ENCODE measurements around the gene KLHDC8A. TPM values are rescaled to one million over a fixed set of nuclear protein-coding genes. Genes with fewer than 3 reads are reported as not detected.

Gene KLHDC8A
- total RNA-seq, 6 experiments from 2014 or later: not detected

- peaks cover 4% of the 10 kb centered on the region for H3K27me3 Mint-ChIP-seq (ENCODE audit: insufficient read depth)
- no peaks in the 10 kb centered on the region for H3K9me3 Mint-ChIP-seq
- H3K4me1 Mint-ChIP-seq (ENCODE audit: low read depth): peaks cover 41% of the 10 kb centered on the region
- DNase-seq: no peak
- no peak for TF ChIP-seq CTCF (IDR thresholded peaks at IDR 0.05)
- peak overlapping the region; percentile 75 for H3K27ac Mint-ChIP-seq
- peaks cover 37% of the 10 kb centered on the region for H3K36me3 Mint-ChIP-seq (ENCODE audit: low read depth)
- no peak overlapping the region for H3K4me3 Mint-ChIP-seq
These were observed 52.0 kb downstream of the KLHDC8A start for GRCh38 chr1:205304695-205305070.

DNA sequence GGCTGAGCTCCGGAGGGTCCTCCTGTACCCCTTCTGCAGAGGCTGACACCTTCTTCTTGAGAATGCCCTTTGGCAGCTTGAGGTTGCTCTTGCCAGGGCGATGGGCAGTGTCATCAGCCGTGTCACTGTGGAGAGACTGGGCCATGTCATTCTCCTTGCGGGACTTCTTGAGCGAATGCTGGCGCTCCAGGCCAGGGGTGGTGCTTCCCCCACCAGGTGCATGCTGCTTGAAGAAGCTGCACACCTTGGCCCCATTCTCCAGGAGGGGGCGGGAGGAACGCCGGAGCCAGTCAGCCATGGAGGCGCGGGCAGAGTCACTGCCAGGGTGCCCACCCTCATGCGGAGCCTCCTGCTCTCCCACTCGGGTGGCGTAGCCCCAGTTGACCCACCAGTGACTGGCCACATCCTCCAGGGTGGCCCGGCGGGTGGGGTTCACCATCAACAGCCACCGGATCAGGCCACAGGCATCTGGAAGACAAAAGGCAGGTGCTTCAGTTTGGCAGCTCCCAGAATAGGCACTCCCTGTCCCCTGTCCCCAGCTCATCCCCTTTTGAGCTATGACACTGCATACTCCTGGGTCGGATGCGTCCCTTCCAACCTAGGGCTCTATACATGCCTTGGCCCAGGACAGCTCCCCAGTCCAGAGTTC lies 52.6 kb downstream of the KLHDC8A start:
- H3K9me3 Mint-ChIP-seq: no peaks in the 10 kb centered on the region
- H3K4me3 Mint-ChIP-seq: no peak overlapping the region
- no peak for TF ChIP-seq CTCF (IDR thresholded peaks at IDR 0.05)
- H3K4me1 Mint-ChIP-seq (ENCODE audit: low read depth): peaks cover 46% of the 10 kb centered on the region
- peaks cover 34% of the 10 kb centered on the region for H3K36me3 Mint-ChIP-seq (ENCODE audit: low read depth)
- no peak for DNase-seq
- H3K27me3 Mint-ChIP-seq (ENCODE audit: insufficient read depth): peaks cover 4% of the 10 kb centered on the region
- H3K27ac Mint-ChIP-seq: peak overlapping the region; percentile 75

DNA sequence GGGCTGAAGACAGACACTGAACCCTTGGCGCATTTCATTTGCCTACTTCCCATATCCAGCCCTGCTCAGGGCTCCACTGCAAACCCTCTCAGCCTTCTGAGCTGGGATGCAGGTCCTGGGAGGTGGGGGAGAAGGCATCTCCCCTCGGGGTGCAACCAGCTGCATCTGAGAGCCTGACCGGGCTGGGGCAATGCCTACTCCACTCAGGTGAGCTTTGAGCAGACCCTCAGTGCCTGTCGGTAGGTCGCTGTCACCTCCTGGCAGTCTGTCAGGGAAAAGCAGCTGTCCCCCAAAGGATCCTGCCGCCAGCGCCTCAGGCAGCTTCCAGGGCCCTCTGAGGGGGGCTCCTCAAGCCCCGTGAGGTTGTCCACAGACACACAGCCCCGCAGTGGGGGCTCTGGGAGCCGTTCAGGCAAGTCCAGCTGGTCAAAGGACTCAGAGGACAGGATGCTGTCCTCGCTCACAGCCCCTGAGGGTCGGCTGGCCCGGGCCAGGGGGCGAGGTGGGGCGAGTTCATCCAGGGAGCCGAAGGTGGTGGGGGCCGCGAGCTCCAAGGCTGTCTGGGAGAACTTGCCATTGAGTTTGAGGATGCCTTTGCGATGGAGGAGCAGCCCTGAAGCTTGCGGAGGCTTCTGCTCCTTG lies 53.4 kb downstream of the KLHDC8A start:
- Mint-ChIP-seq H3K36me3 (ENCODE audit: low read depth) (peaks cover 32% of the 10 kb centered on the region), H3K9me3 (no peaks in the 10 kb centered on the region), H3K27ac (no peak overlapping the region), H3K4me1 (ENCODE audit: low read depth) (peaks cover 54% of the 10 kb centered on the region), H3K27me3 (ENCODE audit: insufficient read depth) (peaks cover 4% of the 10 kb centered on the region), H3K4me3 (no peak overlapping the region)
- TF ChIP-seq CTCF (IDR thresholded peaks at IDR 0.05): no peak
- DNase-seq: no peak

DNA sequence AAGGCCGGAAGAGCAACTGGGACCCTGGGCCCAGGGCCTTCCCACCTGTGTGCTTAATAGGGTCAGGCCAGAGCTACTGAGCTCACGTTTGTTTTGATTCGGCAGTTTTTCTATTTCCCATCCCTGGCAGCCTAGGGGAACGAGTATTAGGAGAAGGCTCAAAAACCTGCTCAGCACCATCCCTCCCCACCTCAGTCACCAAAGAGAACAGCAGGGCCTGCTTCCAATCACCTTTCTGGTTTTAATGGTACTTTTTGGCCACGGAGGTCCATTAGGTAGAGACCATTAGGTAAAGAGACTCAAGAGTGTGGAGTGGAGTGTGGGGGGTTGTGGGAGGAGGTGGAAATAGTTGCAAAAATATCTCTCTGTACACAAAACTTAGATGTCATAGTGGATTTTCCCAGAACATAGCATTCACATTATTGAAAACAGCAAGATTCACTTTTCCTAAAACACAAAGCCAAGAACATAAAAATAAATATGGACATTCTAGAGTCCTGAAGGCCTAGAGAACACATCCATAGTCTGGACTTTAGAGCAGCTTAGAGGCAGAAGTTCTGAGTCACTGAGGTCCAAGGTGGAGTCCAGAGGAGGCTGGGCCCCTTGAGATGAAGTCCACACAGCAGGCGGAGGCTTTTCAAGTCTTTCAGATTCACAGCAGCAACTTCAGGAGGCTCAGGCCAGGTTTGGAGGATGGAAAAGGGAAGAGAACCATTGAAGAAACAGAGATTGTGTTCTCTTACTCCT lies 54.7 kb downstream of the KLHDC8A start:
- Mint-ChIP-seq H3K4me3 (no peak overlapping the region; the same call in none of the 2 replicates), H3K27me3 (ENCODE audit: insufficient read depth) (peaks cover 4% of the 10 kb centered on the region), H3K4me1 (ENCODE audit: low read depth) (peaks cover 67% of the 10 kb centered on the region), H3K9me3 (no peaks in the 10 kb centered on the region), H3K27ac (peak overlapping the region; percentile 96), H3K36me3 (ENCODE audit: low read depth) (peaks cover 27% of the 10 kb centered on the region)
- TF ChIP-seq CTCF (IDR thresholded peaks at IDR 0.05): no peak
- no peak for DNase-seq

GRCh38 chr1:205301205-205301821 lies 55.4 kb downstream of the KLHDC8A start:
- TF ChIP-seq CTCF (IDR thresholded peaks at IDR 0.05): no peak
- no peaks in the 10 kb centered on the region for H3K9me3 Mint-ChIP-seq
- H3K27ac Mint-ChIP-seq: peak overlapping the region; percentile 96
- peaks cover 4% of the 10 kb centered on the region for H3K27me3 Mint-ChIP-seq (ENCODE audit: insufficient read depth)
- H3K36me3 Mint-ChIP-seq (ENCODE audit: low read depth): peaks cover 22% of the 10 kb centered on the region
- DNase-seq: peak; percentile 78
- peak overlapping the region; percentile 62 for H3K4me3 Mint-ChIP-seq
- H3K4me1 Mint-ChIP-seq (ENCODE audit: low read depth): peaks cover 73% of the 10 kb centered on the region

Data from HFFc6 (cell line).